ENCODE measurements around the gene CACHD1. TPM values are rescaled to one million over a fixed set of nuclear protein-coding genes. Genes with fewer than 3 reads are reported as not detected.

CACHD1 gene
- total and polyA plus RNA-seq, 7 donors = 1.1 to 5.8 (median 2.1) TPM

DNA sequence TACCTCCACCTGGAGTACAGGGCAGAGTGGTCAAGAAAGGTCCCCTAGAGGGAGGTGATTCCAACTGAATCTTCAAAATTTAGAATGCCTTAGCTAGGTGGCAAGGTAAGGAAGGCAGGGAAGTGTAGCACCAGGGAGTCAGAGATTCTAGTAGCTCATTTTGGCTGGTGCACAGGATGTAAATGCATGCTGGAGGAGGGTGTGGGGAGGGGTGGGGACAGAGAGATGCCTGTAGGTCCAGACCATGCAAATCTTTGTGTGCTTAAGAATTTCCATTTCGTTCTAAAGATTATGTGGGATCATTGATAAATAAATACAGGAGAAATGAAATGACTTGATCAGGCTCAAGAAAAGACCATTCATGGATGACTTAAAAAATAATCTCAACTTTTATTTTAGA, 11.0 kb upstream of the CACHD1 start:
- Histone ChIP-seq H3K27me3 (ENCODE audit: insufficient read depth in 3 of 3, low read length in 2 of 3) (no peaks in the 10 kb centered on the region), H3K9me3 (no peaks in the 10 kb centered on the region), H3K4me3 (no peak overlapping the region), H3K4me1 (no peaks in the 10 kb centered on the region), H3K36me3 (ENCODE audit: insufficient read depth in 1 of 2, low read depth in 1 of 2) (no peaks in the 10 kb centered on the region), H3K27ac (no peak overlapping the region)
- TF ChIP-seq, protein P1, sequence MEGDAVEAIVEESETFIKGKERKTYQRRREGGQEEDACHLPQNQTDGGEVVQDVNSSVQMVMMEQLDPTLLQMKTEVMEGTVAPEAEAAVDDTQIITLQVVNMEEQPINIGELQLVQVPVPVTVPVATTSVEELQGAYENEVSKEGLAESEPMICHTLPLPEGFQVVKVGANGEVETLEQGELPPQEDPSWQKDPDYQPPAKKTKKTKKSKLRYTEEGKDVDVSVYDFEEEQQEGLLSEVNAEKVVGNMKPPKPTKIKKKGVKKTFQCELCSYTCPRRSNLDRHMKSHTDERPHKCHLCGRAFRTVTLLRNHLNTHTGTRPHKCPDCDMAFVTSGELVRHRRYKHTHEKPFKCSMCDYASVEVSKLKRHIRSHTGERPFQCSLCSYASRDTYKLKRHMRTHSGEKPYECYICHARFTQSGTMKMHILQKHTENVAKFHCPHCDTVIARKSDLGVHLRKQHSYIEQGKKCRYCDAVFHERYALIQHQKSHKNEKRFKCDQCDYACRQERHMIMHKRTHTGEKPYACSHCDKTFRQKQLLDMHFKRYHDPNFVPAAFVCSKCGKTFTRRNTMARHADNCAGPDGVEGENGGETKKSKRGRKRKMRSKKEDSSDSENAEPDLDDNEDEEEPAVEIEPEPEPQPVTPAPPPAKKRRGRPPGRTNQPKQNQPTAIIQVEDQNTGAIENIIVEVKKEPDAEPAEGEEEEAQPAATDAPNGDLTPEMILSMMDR (IDR thresholded peaks at IDR 0.05) = no peak
- intact Hi-C loops (cut with DNase I) = no loop called here
- no peak for ATAC-seq
- WGBS, 3 donors = 75 to 83% (median 82%) methylated on average over 1 of the region's 1 CpG
- no peak for DNase-seq

DNA sequence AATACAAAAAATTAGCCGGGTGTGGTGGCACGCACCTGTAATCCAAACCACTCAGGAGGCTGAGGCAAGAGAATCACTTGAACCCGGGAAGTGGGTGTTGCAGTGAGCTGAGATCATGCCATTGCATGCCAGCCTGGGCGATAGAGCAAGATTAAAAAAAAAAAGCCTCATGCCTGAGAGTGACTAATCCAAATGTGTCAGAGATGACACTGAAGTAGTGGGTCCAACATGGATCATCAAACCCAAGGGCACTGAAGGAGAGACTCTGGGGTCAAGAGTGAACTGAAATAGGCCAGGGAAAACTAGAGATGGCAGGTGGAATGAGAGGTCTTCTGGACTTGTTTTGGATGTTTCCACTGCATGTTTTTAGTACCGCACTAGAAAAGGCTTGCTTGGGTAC, 10.2 kb upstream of the CACHD1 start:
- no peak overlapping the region for H3K4me3 ChIP-seq
- H3K36me3 ChIP-seq (ENCODE audit: insufficient read depth in 1 of 2, low read depth in 1 of 2) = no peaks in the 10 kb centered on the region
- intact Hi-C loops (cut with DNase I) = no loop called here
- DNase-seq (no peak), ATAC-seq (no peak)
- TF ChIP-seq, protein P1 (IDR thresholded peaks at IDR 0.05) = no peak
- H3K4me1 ChIP-seq = no peaks in the 10 kb centered on the region
- H3K27me3 ChIP-seq (ENCODE audit: insufficient read depth in 3 of 3, low read length in 2 of 3) = no peaks in the 10 kb centered on the region
- H3K9me3 ChIP-seq = no peaks in the 10 kb centered on the region
- no peak overlapping the region for H3K27ac ChIP-seq
- WGBS, 3 donors = 87 to 91% (median 88%) methylated on average over 5 of the region's 5 CpGs

DNA sequence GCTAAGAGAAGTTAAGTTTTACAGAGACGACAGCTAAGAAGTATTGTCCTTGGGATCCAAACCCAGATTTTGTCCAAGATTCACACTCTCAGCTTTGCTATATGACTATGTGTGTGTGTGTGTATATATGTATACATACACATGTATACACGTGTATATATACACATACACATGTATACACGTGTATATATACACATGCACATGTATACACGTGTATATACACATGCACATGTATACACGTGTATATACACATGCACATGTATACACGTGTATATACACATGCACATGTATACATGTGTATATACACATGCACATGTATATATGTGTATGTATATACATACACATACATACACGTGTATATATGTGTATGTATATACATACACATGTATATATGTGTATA, 3.9 kb upstream of the CACHD1 start:
- Histone ChIP-seq H3K27ac (no peak overlapping the region), H3K27me3 (ENCODE audit: insufficient read depth in 3 of 3, low read length in 2 of 3) (no peaks in the 10 kb centered on the region), H3K36me3 (ENCODE audit: insufficient read depth in 1 of 2, low read depth in 1 of 2) (no peaks in the 10 kb centered on the region), H3K4me3 (no peak overlapping the region), H3K9me3 (no peaks in the 10 kb centered on the region), H3K4me1 (no peaks in the 10 kb centered on the region)
- TF ChIP-seq, protein P1 (IDR thresholded peaks at IDR 0.05) = no peak
- WGBS, 3 donors = 85 to 90% (median 87%) methylated on average over 7 of the region's 7 CpGs
- intact Hi-C loops (cut with DNase I) = no loop called here
- DNase-seq (no peak), ATAC-seq (no peak)

DNA sequence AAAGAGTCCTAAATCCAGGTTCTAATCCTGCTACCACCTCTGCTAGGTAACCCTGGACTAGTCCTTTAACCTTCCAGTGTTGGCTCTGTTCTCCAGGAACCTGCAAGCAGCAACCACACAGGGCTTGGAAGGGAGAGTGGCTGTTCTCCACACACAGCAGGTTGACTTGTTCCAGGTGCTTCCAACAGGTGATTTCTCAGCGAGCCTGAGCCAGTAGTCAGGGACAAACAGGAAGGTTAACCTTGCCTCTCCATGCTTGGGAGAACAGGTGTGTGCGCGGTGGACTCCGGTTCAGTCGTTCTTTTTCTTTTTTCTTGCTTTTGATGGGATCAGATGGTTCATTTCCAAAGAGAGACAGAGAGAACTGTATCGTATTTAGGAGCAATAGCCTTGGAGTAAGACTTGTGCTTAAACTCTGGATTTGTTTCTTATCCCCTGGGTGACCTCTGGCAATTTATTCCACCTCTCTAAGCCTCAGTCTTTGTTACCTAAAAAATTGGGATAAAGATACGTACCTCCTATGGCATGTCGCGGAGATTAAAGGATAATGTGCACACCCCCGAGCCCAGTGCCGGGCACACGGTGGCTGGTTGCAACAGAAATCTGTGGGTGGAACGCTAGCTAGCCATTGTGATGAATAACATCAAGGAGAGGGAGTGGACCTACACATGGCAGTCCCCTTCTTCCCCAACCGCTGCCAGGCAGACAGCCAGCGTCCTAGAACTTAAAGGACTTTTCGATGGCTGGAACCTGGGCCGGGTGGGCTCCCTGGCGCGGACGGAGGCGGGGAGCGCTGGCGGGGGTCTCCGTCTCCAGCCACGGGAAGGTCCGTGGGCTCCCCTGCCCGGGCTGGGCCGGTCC, 583 bp upstream of the CACHD1 start:
- H3K9me3 ChIP-seq = no peaks in the 10 kb centered on the region
- peak overlapping the region; percentile 88 for H3K27ac ChIP-seq
- no peaks in the 10 kb centered on the region for H3K4me1 ChIP-seq
- intact Hi-C loops (cut with DNase I) = no loop called here
- DNase-seq (no peak), ATAC-seq (peak in 3 of 4 donors; percentile 21 to 30 (median 28))
- no peaks in the 10 kb centered on the region for H3K27me3 ChIP-seq (ENCODE audit: insufficient read depth in 3 of 3, low read length in 2 of 3)
- TF ChIP-seq, protein P1 (IDR thresholded peaks at IDR 0.05) = no peak
- H3K4me3 ChIP-seq = peak overlapping the region; percentile 91
- H3K36me3 ChIP-seq (ENCODE audit: insufficient read depth in 1 of 2, low read depth in 1 of 2) = no peaks in the 10 kb centered on the region
- 12 to 15% (median 14%) methylated on average over 28 of the region's 28 CpGs for WGBS, 3 donors
